ENCODE results near the gene ZNF516.
A peak's percentile ranks its signal among the peaks of the same experiment; 100 is the strongest.

DNA sequence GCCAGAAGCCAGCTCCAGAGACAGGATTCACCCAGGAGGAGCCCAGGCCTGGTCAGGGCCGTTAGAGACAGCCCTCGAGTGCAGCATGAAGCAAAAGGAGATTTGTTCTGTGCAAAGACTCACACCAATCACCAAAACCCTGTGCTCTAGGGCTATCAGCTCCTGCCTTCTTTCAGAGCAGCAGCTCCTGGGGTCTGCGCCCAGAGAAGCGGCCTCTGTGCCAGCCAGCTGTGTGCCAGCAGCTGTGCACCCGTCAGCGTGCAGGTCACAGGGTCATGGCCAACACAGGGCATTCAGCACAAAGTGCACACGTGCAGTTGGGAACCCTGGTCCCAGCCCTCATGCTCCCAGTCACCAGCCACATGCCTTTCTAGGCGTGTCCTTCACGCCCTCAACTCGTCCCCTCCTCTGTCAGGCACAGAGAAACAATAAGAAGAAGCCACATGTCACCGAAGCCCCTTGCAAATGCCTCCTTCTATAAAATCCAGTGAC lies 49.3 kb downstream of the ZNF516 start:
- TF ChIP-seq, protein P1, sequence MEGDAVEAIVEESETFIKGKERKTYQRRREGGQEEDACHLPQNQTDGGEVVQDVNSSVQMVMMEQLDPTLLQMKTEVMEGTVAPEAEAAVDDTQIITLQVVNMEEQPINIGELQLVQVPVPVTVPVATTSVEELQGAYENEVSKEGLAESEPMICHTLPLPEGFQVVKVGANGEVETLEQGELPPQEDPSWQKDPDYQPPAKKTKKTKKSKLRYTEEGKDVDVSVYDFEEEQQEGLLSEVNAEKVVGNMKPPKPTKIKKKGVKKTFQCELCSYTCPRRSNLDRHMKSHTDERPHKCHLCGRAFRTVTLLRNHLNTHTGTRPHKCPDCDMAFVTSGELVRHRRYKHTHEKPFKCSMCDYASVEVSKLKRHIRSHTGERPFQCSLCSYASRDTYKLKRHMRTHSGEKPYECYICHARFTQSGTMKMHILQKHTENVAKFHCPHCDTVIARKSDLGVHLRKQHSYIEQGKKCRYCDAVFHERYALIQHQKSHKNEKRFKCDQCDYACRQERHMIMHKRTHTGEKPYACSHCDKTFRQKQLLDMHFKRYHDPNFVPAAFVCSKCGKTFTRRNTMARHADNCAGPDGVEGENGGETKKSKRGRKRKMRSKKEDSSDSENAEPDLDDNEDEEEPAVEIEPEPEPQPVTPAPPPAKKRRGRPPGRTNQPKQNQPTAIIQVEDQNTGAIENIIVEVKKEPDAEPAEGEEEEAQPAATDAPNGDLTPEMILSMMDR (IDR thresholded peaks at IDR 0.05; ENCODE audit: low read depth, low read length, missing input control): no peak
- TF ChIP-seq RXRA (IDR thresholded peaks at IDR 0.05): peak; percentile 96
- TF ChIP-seq, protein P2, sequence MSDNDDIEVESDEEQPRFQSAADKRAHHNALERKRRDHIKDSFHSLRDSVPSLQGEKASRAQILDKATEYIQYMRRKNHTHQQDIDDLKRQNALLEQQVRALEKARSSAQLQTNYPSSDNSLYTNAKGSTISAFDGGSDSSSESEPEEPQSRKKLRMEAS (IDR thresholded peaks at IDR 0.05): peak; percentile 97
- TF ChIP-seq, protein P3, sequence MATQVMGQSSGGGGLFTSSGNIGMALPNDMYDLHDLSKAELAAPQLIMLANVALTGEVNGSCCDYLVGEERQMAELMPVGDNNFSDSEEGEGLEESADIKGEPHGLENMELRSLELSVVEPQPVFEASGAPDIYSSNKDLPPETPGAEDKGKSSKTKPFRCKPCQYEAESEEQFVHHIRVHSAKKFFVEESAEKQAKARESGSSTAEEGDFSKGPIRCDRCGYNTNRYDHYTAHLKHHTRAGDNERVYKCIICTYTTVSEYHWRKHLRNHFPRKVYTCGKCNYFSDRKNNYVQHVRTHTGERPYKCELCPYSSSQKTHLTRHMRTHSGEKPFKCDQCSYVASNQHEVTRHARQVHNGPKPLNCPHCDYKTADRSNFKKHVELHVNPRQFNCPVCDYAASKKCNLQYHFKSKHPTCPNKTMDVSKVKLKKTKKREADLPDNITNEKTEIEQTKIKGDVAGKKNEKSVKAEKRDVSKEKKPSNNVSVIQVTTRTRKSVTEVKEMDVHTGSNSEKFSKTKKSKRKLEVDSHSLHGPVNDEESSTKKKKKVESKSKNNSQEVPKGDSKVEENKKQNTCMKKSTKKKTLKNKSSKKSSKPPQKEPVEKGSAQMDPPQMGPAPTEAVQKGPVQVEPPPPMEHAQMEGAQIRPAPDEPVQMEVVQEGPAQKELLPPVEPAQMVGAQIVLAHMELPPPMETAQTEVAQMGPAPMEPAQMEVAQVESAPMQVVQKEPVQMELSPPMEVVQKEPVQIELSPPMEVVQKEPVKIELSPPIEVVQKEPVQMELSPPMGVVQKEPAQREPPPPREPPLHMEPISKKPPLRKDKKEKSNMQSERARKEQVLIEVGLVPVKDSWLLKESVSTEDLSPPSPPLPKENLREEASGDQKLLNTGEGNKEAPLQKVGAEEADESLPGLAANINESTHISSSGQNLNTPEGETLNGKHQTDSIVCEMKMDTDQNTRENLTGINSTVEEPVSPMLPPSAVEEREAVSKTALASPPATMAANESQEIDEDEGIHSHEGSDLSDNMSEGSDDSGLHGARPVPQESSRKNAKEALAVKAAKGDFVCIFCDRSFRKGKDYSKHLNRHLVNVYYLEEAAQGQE (IDR thresholded peaks at IDR 0.05): peak; percentile 61
- no peak for TF ChIP-seq GABPA (IDR thresholded peaks at IDR 0.05 in 1 of 2, conservative IDR thresholded peaks at IDR 0.05 in 1 of 2)
- TF ChIP-seq YY1 (IDR thresholded peaks at IDR 0.05): no peak

All from liver (tissue), 3 donors.